Fibroblast of lung (primary cell): ENCODE results near the gene FAM90A26.
"Not testable (repeated sequence)": the region's sequence is repeated elsewhere in the genome, so short reads cannot be mapped to it uniquely, and the experiment has no call there.

ENCODE experiments used
- EZH2 ChIP-seq: IDR thresholded peaks from 2 replicates; pipeline ENCODE4 v1.5.1; 2012; ENCODE audit warnings: low read length, control low read depth, mild to moderate bottlenecking; ENCODE audit errors: missing control alignments
- TF ChIP-seq, protein P1 (sequence below), 2 donors: IDR thresholded peaks in 1 of 2; conservative IDR thresholded peaks in 1 of 2; 1 replicate in 1 of 2; 2 replicates in 1 of 2; pipeline ENCODE4 v1.5.1; 2011 to 2012; ENCODE audit warnings: low read length in 2 of 2, control low read depth in 1 of 2, inconsistent platforms in 1 of 2, low read depth in 1 of 2, mild to moderate bottlenecking in 1 of 2

DNA sequence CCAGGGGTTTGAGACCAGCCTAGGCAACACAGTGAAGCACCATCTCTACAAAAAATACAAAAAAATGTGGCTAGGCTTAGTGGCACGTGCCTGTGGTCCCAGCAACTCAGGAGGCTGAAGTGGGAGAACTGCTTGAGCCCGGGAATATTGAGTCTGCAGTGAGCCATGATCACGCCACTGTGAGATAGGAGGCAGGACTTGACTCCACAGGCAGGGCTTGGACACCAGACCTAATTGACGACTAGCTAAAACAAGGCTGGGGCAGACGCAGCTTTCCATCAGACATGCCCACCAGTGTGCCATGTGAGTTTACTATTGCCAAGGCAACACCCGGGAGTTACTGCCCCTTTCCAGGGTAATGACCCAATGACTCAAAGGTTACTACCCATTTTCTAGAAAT lies 27.4 kb upstream of the FAM90A26 start:
- TF ChIP-seq, protein P1, sequence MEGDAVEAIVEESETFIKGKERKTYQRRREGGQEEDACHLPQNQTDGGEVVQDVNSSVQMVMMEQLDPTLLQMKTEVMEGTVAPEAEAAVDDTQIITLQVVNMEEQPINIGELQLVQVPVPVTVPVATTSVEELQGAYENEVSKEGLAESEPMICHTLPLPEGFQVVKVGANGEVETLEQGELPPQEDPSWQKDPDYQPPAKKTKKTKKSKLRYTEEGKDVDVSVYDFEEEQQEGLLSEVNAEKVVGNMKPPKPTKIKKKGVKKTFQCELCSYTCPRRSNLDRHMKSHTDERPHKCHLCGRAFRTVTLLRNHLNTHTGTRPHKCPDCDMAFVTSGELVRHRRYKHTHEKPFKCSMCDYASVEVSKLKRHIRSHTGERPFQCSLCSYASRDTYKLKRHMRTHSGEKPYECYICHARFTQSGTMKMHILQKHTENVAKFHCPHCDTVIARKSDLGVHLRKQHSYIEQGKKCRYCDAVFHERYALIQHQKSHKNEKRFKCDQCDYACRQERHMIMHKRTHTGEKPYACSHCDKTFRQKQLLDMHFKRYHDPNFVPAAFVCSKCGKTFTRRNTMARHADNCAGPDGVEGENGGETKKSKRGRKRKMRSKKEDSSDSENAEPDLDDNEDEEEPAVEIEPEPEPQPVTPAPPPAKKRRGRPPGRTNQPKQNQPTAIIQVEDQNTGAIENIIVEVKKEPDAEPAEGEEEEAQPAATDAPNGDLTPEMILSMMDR (conservative IDR thresholded peaks at IDR 0.05 in 1 of 2, IDR thresholded peaks at IDR 0.05 in 1 of 2; ENCODE audit: low read depth in 1 of 2, low read length in 2 of 2): not testable (repeated sequence)
- not testable (repeated sequence) for TF ChIP-seq EZH2
